HG03175 (cell line): Measurements from ENCODE around the gene NOP16.

Source experiments
- ATAC-seq: cut with Tn5 transposase; IDR thresholded peaks from one replicate; pipeline ENCODE4 v1.9.1; 2021; ENCODE audit warnings: mild to moderate bottlenecking, moderate library complexity; ENCODE audit not compliant: unreplicated experiment

The NOP16 gene

DNA sequence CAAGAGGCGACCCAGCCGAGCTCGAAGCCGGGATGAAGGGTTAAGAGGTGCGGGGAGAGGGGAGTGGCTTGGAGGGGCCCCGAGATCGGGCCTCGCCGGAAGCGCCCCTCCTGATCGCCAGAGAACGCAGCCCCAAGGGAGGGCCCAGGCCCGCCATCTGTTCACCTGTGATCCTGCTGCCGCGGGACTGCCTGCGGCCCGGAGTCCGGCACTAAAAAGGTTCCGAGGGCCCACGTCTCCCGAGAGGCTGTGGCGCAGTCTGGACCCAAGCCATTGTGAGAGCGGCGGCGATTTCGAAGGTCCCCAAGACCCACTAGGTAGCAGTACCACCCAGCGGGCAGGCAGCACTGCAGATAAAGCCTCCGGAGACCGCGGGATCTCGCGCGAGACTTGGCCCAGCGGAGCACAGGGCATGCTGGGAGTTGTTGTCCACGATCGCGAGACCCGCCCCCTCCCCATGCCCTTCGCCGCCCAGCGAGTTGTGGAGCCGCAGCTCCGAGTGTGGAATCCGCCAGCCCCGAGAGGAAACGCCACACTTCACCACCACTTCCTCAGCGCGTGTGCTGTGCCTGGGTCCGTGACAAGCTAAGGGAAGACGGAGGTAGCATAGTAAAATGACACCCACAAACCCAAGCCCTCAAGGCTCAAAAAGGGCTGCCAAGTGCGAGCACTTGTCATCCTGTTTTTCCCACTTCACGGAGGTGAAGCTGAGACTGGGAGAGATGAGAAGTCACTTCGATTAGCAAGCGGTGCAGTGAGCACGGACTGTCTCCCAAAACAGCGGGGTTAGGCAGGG, 26.8 kb downstream of the NOP16 start, which contains the start of gene KIAA1191:
TSS of gene KIAA1191 (minus strand) at position 328 of the 796 bp plus-strand sequence. CDS start 2,256 bp downstream, outside the sequence.
- peak; percentile 90 for ATAC-seq

DNA sequence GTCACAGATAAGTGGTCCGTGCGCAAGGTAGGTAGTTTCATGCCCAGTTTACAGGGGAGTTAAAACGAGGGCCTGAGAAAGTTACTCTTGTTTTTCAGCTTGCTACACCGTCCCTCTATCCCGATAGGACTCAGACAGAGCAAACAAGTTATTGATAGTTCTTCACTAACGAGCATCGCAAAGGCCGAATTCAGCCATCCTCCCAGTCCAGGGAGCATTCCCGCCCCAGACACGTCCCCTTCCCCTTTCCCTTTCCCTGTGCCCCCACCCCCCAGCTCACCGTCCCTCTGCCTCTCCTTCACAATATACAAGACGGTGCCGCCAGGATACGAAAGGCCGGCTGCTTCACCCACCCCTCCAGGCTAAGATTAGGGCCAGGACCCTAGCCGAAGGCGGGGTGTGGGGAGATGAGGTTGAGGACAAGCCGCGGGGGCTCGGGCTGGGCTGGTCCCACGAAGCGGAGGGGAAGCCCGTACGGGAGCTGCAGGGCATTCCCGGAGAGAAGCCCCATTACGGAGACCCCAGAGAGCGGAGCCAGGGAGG, 27.4 kb downstream of the NOP16 start:
- no peak for ATAC-seq

DNA sequence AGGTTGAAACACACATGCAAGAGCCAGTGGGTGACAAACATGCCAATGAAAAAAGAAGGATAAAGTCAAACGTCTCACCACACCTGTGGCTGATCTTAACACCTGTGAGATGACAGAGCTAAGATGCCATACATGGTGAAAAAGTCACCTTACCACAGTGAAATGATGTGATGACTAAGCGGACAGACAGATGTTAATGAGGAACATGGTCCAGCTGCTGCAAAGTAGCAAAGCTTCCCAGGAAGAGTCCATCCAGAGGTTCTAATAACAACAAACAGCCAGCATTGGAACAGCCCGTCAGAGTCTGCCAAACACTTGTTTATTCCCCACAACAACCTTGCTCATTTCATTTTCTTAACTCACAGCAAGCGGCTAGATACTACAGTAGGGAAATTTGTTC, 28.7 kb downstream of the NOP16 start:
- no peak for ATAC-seq

- no peak for ATAC-seq
Observed at GRCh38 chr5:176356179-176356566, 32.2 kb downstream of the NOP16 start.

DNA sequence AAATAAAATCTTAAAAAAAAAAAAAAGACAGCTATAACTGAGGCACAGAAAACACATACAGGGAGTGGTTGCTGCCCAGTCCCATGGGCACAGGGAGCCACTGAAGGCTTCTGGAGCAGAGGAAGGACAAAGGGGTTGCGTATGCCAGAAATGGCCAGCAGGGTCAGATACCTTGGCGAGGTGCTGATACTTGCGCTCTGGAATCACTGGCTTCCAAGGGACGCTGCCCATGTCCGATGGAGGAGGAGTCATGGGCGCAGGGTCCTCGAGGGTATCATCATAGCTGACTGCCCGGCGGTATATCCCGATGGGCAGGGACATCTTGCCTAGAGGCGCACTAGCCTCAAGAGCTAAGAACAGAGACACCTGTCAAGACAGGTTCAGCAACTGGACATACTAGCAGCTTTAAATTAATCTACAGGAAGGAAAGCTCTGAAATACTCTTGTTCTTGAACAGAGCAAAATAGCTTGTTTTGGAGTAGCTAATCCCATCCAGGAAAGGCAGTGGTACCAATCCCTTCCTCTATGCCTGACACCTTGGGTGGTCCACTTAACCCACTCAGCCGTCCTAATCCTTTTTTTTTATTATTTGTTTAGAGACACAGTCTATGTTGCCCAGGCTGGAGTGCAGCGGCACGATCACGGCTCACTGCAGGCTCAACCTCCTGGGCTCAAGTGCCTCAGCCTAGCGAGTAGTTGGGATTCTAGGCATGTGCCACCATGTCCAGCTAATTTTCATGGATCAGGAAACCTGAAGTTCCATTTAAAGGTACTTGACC, 32.8 kb downstream of the NOP16 start:
- no peak for ATAC-seq

GRCh38 chr5:176353533-176353932, 34.9 kb downstream of the NOP16 start:
- ATAC-seq: no peak

- no peak for ATAC-seq
Observed at GRCh38 chr5:176352116-176352878, 36.1 kb downstream of the NOP16 start.

DNA sequence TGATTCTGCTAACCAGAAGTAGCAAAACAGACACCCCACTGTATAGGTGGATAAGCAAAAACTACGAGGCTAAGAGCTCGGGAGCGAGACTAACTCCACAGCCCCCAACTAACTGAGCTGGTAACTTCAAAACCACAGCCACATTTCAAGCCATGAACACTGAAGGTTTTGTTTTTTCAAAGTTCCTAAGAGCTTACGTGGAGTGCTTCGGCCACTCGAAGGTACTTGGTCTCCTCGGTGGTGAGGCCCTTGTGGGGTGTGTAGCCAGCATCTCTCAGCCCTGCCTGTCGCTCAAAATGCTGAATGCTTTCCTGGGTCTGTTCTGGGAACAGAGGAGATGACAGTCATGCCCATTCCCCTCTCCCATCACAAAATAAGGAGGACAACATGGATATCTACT, 38.0 kb downstream of the NOP16 start:
- no peak for ATAC-seq

GRCh38 chr5:176342766-176343458, 45.5 kb downstream of the NOP16 start:
- no peak for ATAC-seq

- no peak for ATAC-seq
Observed at GRCh38 chr5:176342158-176342483, 46.3 kb downstream of the NOP16 start.

DNA sequence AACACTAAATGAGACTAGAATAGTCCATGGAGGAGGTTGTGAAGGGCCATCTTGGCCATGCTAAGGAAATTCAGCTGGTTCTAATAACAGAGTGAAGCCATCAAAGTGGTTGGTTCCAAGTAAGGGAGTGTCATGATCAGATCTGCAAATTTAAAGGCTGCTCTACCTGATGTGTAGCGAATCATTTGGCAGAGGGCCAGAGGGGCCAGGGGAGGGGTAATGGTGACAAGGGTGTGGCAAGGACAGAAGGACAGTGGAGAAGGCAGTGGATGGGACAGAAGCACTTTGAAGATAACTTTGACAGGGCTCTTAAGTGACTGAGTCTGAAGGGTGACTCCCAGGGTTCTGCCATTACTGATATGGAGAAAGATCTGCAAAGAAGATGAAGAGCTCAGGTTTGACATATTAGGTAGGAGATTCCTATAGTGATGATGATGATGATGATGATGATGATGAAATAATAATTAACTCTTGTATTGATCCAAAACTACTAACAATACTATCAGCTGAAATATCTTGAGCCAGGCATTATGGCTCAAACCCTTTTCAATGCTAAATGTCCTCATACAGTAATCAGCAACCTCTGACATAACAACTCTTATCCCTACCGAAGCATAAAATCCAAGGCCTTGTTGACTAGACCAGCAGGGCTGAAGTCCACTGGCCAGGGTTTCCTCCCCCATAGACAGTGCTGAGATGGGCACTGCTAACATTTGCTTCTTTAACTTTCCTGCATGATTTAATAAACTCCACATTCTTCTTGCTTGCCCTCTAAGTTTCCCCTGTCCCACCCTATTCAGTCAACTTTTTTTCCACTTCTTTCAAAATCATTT, 46.9 kb downstream of the NOP16 start:
- ATAC-seq: no peak

DNA sequence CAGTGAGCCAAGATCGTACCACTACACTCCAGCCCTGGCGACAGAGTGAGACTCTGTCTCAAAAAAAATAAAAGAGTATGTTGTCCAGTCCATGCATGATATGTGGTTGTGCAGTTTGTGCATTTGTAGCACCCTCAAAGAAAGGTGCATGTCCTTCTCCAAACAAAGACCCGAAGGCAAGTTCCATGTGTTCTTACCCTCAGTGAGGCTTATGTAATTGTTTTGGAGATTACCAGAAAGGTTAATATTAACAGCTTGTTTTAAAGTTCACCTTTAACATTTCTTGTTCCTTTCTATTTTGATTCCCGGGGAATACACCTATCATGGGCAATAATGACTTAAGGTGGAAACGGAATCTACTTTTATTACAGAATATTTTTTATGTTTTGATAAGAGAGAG, 49.1 kb downstream of the NOP16 start:
- ATAC-seq: no peak

- no peak for ATAC-seq
Observed at GRCh38 chr5:176337913-176338312, 50.5 kb downstream of the NOP16 start.

DNA sequence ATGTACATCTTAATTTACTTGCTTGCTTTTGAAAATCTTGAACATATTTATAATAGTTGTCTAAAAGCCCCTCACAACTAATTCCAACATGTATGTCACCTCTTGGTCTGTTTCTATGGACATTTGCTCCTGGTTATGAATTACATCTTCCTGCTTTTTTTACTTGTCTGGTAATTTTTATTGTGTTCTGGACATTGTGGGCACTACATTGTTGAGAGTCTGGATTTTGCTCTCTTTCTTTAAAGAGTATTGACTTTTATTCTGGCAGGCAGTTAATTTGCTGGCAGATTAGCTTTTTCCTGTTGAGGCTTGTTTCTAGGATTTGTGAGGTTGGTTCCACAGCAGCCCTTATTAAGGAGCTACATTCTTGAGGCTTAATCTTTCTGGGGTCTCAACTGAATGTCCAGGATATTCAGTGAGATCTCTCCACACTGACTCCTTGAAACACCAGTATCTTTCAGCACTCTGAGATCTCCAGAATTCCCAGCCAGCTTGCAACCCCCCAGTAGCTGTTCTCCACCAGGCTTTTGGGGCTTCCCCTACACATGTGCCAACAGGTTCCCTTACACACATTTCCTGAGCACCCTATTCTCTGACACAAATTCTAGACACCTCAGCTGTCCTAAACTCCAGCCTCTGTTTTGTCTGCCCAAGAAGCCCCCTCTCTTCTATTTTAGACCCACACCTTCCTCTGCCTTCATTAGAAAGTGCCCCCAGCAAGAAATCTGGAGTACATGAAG, 54.2 kb downstream of the NOP16 start:
- no peak for ATAC-seq
